HG03108 (cell line): ENCODE measurements around the gene EN1.

Experiments used
- ATAC-seq: cut with Tn5 transposase; IDR thresholded peaks from one replicate; pipeline ENCODE4 v1.9.1; 2021; ENCODE audit warnings: moderate library complexity; ENCODE audit not compliant: unreplicated experiment

EN1 gene

GRCh38 chr2:118794546-118794945 lies 52.9 kb downstream of the EN1 start:
- ATAC-seq: no peak
